CD14-positive monocyte (primary cell): ENCODE results near the gene OTOS. TPM values are rescaled to one million over a fixed set of nuclear protein-coding genes. Genes with fewer than 3 reads are reported as not detected.

Experiments used
- DNase-seq, 3 donors: peaks; one replicate each; pipeline ENCODE4 v3.0.0-alpha.2; 2011 to 2022
- H2AFZ ChIP-seq: 2 replicates; pipeline ENCODE4 v1.6.0; 2012; ENCODE audit warnings: mild to moderate bottlenecking, low read depth, low read length, inconsistent platforms; ENCODE audit not compliant: insufficient read depth, poor library complexity, severe bottlenecking
- H3K27ac ChIP-seq, 2 donors: 1 replicate in 1 of 2; 2 replicates in 1 of 2; pipeline ENCODE4 v1.5.1; 2012 to 2013; ENCODE audit warnings: low read length in 2 of 2, control low read depth in 1 of 2, inconsistent platforms in 1 of 2, low read depth in 1 of 2, mild to moderate bottlenecking in 1 of 2
- H3K27me3 ChIP-seq, 2 donors: one replicate each; pipeline versions ENCODE4 v1.6.0 to v1.6.1; 2011 to 2013; ENCODE audit warnings: low read length in 2 of 2; ENCODE audit not compliant: control insufficient read depth in 2 of 2, insufficient read depth in 2 of 2
- H3K36me3 ChIP-seq, 2 donors: replicated peaks in 1 of 2; 1 replicate in 1 of 2; 2 replicates in 1 of 2; pipeline versions ENCODE4 v1.5.1 to v1.6.1; 2012 to 2013; ENCODE audit warnings: low read length in 2 of 2, control low read depth in 1 of 2, inconsistent platforms in 1 of 2, mild to moderate bottlenecking in 1 of 2; ENCODE audit not compliant: insufficient read depth in 2 of 2, control insufficient read depth in 1 of 2
- H3K4me1 ChIP-seq, 2 donors: 1 replicate in 1 of 2; 2 replicates in 1 of 2; pipeline versions ENCODE4 v1.5.1 to v1.6.1; 2012 to 2013; ENCODE audit warnings: low read length in 2 of 2, control low read depth in 1 of 2, inconsistent platforms in 1 of 2, mild to moderate bottlenecking in 1 of 2, moderate library complexity in 1 of 2; ENCODE audit not compliant: insufficient read depth in 2 of 2, control insufficient read depth in 1 of 2
- H3K4me2 ChIP-seq: replicated peaks from 2 replicates; pipeline ENCODE3; 2012; ENCODE audit warnings: low read length, moderate library complexity, mild to moderate bottlenecking; ENCODE audit not compliant: poor library complexity, severe bottlenecking; ENCODE audit errors: extremely low read depth
- H3K4me3 ChIP-seq, 3 experiments: fragments of 200-600 bp in 1 of 3; sonication (generic) in 1 of 3; replicated peaks in 1 of 3; 1 replicate in 2 of 3; 2 replicates in 1 of 3; pipeline ENCODE4 v1.5.1; 2011 to 2013; ENCODE audit warnings: low read length in 3 of 3, mild to moderate bottlenecking in 3 of 3, control low read depth in 2 of 3, low read depth in 2 of 3, inconsistent platforms in 1 of 3, moderate library complexity in 1 of 3
- H3K79me2 ChIP-seq: 2 replicates; pipeline ENCODE4 v1.6.0; 2012; ENCODE audit warnings: mild to moderate bottlenecking, control low read depth, inconsistent platforms, low read length, moderate library complexity; ENCODE audit not compliant: insufficient read depth
- H3K9ac ChIP-seq: 2 replicates; pipeline ENCODE4 v1.6.0; 2017; ENCODE audit warnings: low read length, mild to moderate bottlenecking; ENCODE audit not compliant: insufficient read depth, poor library complexity, severe bottlenecking
- H3K9me3 ChIP-seq, 2 donors: replicated peaks in 1 of 2; 1 replicate in 1 of 2; 2 replicates in 1 of 2; pipeline versions ENCODE4 v1.5.1 to v1.6.1; 2012 to 2013; ENCODE audit warnings: low read length in 2 of 2, control low read depth in 1 of 2; ENCODE audit not compliant: control insufficient read depth in 1 of 2, insufficient read depth in 1 of 2
- H4K20me1 ChIP-seq: 2 replicates; pipeline ENCODE4 v1.6.0; 2012; ENCODE audit warnings: mild to moderate bottlenecking, low read length, control low read depth, moderate library complexity; ENCODE audit not compliant: insufficient read depth
- H3K27ac Mint-ChIP-seq, 7 donors: one replicate each; pipeline ENCODE4 v1.8.0; 2020; ENCODE audit warnings: mild to moderate bottlenecking in 7 of 7, mixed read lengths in 7 of 7, moderate library complexity in 6 of 7, inconsistent platforms in 2 of 7
- H3K27me3 Mint-ChIP-seq, 3 donors: one replicate each; pipeline ENCODE4 v1.8.0; 2021 to 2022; ENCODE audit warnings: low read depth in 3 of 3, mild to moderate bottlenecking in 3 of 3, mixed read lengths in 3 of 3, moderate library complexity in 3 of 3, inconsistent platforms in 1 of 3
- H3K36me3 Mint-ChIP-seq, 2 donors: one replicate each; pipeline ENCODE4 v1.8.0; 2020; ENCODE audit warnings: mixed read lengths in 2 of 2, inconsistent platforms in 1 of 2, mild to moderate bottlenecking in 1 of 2
- H3K4me1 Mint-ChIP-seq: one replicate; pipeline ENCODE4 v1.8.0; 2020; ENCODE audit warnings: mild to moderate bottlenecking, mixed read lengths
- H3K4me3 Mint-ChIP-seq, 2 donors: one replicate each; pipeline ENCODE4 v1.8.0; 2020; ENCODE audit warnings: mild to moderate bottlenecking in 2 of 2, mixed read lengths in 2 of 2, moderate library complexity in 1 of 2
- H3K9me3 Mint-ChIP-seq, 7 donors: one replicate each; pipeline ENCODE4 v1.8.0; 2020 to 2022; ENCODE audit warnings: mixed read lengths in 7 of 7, mild to moderate bottlenecking in 6 of 7, moderate library complexity in 6 of 7, inconsistent platforms in 2 of 7
- WGBS: methylation state at CpG from one replicate; pipeline ENCODE4 v1.1.5; 2013; ENCODE audit warnings: missing lambda C conversion rate; ENCODE audit not compliant: insufficient coverage; 5-methylcytosine and 5-hydroxymethylcytosine counted together
- intact Hi-C, 2 donors: fragments of 100-400 bp; cut with micrococcal nuclease; formaldehyde crosslinking; loops; one replicate each; pipeline versions ENCODE4 v1.15.0 to v1.15.1; 2023
- polyA plus RNA-seq, 3 donors: library from polyadenylated mRNA; depleted of rRNA in 1 of 3; unstranded in 2 of 3; stranded (reverse) in 1 of 3; fragments of 300-500 nt in 2 of 3; fragments of >200 nt in 1 of 3; fragmentation: Illumina TruSeq in 2 of 3; gene quantifications; 1 replicate in 2 of 3; 2 replicates in 1 of 3; pipeline ENCODE4 v1.2.3, GENCODE V29; 2012 to 2021
- TF ChIP-seq, protein P1 (sequence below): fragments of 200-600 bp; IDR thresholded peaks from one replicate; pipeline ENCODE4 v1.8.0; 2022; ENCODE audit warnings: antibody characterized with exemption, mild to moderate bottlenecking

Gene OTOS
- polyA plus RNA-seq, 3 donors = not detected

DNA sequence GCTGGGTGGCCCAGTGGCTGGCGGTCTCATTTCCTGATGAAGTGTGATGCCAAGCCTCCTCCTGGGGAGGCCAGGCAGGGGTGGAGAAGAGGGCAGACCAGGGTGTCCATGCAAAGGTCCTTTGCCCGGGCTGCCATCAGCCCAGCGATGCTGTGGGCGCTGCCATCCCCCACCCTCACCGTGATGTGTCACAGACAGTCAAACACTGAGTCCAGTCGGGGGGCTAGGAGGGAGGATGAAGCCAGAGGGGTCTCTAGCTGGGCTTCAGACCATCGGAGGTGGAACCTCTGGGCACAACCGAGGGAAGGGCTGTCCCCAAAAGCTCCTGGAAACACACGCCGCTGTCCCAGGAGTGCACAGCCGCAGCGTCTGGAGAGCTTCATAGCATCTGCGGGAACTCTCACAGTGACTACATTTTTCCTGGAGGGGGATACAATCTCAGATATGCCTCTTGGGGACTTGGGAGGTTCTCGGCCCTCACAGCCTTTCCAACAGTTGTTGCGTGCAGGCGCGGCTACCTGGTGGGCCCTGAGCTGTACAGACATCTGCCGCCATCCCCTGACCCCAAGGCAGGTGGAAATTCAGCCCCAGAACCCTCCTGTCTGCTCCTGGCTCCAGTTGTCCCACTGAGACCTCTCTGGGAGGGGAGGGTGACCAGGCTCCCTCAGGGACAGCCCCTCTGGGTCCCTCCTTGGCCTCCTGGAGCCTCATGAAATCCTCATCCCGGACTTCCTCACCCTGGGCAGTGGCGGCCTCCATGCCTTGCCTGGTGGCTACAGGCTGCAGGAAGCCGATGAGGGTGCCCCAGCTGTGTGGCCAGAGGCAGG is 26.5 kb upstream of the OTOS start:
- 95% methylated on average over 17 of the region's 21 CpGs for WGBS
- intact Hi-C loops = no loop called here
- no peaks in the 10 kb centered on the region for H3K4me1 ChIP-seq
- Mint-ChIP-seq H3K9me3 (peaks cover 10 to 29% (median 14%) of the 10 kb centered on the region in 7 donors), H3K27me3 (peaks cover 2 to 5% (median 2%) of the 10 kb centered on the region in 3 donors), H3K4me3 (no peak overlapping the region), H3K36me3 (no peaks in the 10 kb centered on the region), H3K4me1 (no peaks in the 10 kb centered on the region), H3K27ac (no peak overlapping the region)
- no peaks in the 10 kb centered on the region for H3K36me3 ChIP-seq
- no peaks in the 10 kb centered on the region for H4K20me1 ChIP-seq
- no peak overlapping the region for H3K4me2 ChIP-seq
- no peak overlapping the region for H2AFZ ChIP-seq
- H3K4me3 ChIP-seq = no peak overlapping the region
- DNase-seq = no peak
- TF ChIP-seq, protein P1, sequence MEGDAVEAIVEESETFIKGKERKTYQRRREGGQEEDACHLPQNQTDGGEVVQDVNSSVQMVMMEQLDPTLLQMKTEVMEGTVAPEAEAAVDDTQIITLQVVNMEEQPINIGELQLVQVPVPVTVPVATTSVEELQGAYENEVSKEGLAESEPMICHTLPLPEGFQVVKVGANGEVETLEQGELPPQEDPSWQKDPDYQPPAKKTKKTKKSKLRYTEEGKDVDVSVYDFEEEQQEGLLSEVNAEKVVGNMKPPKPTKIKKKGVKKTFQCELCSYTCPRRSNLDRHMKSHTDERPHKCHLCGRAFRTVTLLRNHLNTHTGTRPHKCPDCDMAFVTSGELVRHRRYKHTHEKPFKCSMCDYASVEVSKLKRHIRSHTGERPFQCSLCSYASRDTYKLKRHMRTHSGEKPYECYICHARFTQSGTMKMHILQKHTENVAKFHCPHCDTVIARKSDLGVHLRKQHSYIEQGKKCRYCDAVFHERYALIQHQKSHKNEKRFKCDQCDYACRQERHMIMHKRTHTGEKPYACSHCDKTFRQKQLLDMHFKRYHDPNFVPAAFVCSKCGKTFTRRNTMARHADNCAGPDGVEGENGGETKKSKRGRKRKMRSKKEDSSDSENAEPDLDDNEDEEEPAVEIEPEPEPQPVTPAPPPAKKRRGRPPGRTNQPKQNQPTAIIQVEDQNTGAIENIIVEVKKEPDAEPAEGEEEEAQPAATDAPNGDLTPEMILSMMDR = no peak
- H3K79me2 ChIP-seq = no peaks in the 10 kb centered on the region
- no peaks in the 10 kb centered on the region for H3K27me3 ChIP-seq
- no peak overlapping the region for H3K9ac ChIP-seq
- H3K9me3 ChIP-seq = peaks cover 11 to 26% of the 10 kb centered on the region in 2 donors
- no peak overlapping the region for H3K27ac ChIP-seq

DNA sequence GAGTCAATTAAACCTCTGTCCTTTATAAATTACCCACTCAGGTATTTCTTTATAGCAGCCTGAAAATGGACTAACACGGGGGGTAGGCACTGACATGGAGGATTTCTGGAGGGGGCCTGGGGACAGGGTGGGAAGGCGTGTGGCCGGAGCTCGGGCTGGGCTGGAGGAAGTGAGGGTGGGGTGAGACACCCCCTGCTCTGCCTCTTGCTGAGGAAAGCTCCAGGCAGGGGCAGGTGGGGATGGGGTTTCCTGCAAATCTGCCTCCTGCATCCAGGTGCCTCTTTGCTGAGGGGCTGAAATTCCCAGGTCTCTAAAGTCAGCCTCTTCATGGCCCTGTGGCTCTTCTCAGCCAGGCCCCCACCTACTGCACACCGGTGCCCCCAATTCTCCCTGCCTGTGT is 25.7 kb upstream of the OTOS start:
- no peak overlapping the region for H3K4me3 Mint-ChIP-seq
- Histone ChIP-seq H3K4me2 (no peak overlapping the region), H3K36me3 (no peaks in the 10 kb centered on the region), H3K9me3 (peaks cover 11 to 26% of the 10 kb centered on the region in 2 donors), H3K4me1 (no peaks in the 10 kb centered on the region), H3K4me3 (no peak overlapping the region), H3K79me2 (no peaks in the 10 kb centered on the region), H3K27me3 (no peaks in the 10 kb centered on the region), H4K20me1 (no peaks in the 10 kb centered on the region), H3K27ac (no peak overlapping the region), H2AFZ (no peak overlapping the region), H3K9ac (no peak overlapping the region)
- TF ChIP-seq, protein P1 = no peak
- peaks cover 1 to 2% (median 2%) of the 10 kb centered on the region in 3 donors for H3K27me3 Mint-ChIP-seq
- H3K4me1 Mint-ChIP-seq = no peaks in the 10 kb centered on the region
- intact Hi-C loops = no loop called here
- H3K36me3 Mint-ChIP-seq = no peaks in the 10 kb centered on the region
- no peak overlapping the region for H3K27ac Mint-ChIP-seq
- 89% methylated on average over 3 of the region's 5 CpGs for WGBS
- DNase-seq = no peak
- H3K9me3 Mint-ChIP-seq = peaks cover 10 to 29% (median 14%) of the 10 kb centered on the region in 7 donors
